Measurements from ENCODE around the gene ATXN1.

DNA sequence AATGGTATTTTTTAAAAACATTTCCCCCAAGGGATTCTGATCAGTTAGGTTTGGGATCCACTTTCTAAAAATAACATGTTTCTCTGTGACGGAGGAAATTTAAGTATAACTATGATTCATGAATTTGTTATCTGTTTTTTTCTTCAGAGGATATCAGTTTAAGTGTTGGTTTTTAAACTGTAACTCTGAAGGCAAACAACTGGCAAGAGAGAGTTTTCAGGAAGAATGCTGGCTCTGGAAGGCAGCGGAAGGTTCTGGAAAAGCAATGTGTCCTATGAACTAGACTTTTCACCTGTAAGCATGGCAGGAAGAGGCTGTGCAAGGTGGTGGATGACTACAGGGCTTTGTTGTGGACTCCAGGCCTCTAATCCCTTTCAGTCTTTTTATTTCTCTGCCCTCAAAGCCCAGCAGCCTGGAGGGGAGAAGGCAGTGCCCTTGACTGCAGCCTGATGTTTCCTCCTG, 369.8 kb downstream of the ATXN1 start:
- TF ChIP-seq, protein P1, sequence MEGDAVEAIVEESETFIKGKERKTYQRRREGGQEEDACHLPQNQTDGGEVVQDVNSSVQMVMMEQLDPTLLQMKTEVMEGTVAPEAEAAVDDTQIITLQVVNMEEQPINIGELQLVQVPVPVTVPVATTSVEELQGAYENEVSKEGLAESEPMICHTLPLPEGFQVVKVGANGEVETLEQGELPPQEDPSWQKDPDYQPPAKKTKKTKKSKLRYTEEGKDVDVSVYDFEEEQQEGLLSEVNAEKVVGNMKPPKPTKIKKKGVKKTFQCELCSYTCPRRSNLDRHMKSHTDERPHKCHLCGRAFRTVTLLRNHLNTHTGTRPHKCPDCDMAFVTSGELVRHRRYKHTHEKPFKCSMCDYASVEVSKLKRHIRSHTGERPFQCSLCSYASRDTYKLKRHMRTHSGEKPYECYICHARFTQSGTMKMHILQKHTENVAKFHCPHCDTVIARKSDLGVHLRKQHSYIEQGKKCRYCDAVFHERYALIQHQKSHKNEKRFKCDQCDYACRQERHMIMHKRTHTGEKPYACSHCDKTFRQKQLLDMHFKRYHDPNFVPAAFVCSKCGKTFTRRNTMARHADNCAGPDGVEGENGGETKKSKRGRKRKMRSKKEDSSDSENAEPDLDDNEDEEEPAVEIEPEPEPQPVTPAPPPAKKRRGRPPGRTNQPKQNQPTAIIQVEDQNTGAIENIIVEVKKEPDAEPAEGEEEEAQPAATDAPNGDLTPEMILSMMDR (conservative IDR thresholded peaks at IDR 0.05; ENCODE audit: low read depth, low read length): no peak
- TF ChIP-seq EZH2 (IDR thresholded peaks at IDR 0.05; ENCODE audit: borderline replicate concordance, low read depth, low read length, poor library complexity, severe bottlenecking): no peak
